Loucy (cell line): ENCODE measurements around the gene CAMSAP1.

Experiments
- CTCF ChIP-seq: fragments of 200-600 bp; sonication (generic); conservative IDR thresholded peaks from 2 replicates; pipeline ENCODE4 v1.5.1; 2014; ENCODE audit warnings: mild to moderate bottlenecking, antibody characterized with exemption, low read length
- EZH2phosphoT487 ChIP-seq: fragments of 200-600 bp; IDR thresholded peaks from 2 replicates; pipeline ENCODE4 v1.6.1; 2018; ENCODE audit warnings: antibody characterized with exemption, mild to moderate bottlenecking, moderate library complexity, borderline replicate concordance

- TF ChIP-seq CTCF (no peak), EZH2phosphoT487 (no peak)
Observed at GRCh38 chr9:135929656-135930445, 22.5 kb upstream of the CAMSAP1 start.
